ENCODE data around the gene UPF2.
"Not testable (repeated sequence)": the region's sequence is repeated elsewhere in the genome, so short reads cannot be mapped to it uniquely, and the experiment has no call there.

UPF2 gene

GRCh38 chr10:11901833-11902475 is 140.7 kb downstream of the UPF2 start:
- peak; percentile 73 for DNase-seq

- no peak for DNase-seq
Observed at GRCh38 chr10:11901454-11901832, 141.2 kb downstream of the UPF2 start.

GRCh38 chr10:11901036-11901301 is 141.6 kb downstream of the UPF2 start:
- DNase-seq = no peak

GRCh38 chr10:11899067-11899876 is 143.3 kb downstream of the UPF2 start:
- no peak for DNase-seq

GRCh38 chr10:11898372-11899066 is 144.1 kb downstream of the UPF2 start:
- DNase-seq = peak; percentile 91

- no peak for DNase-seq
Observed at GRCh38 chr10:11898033-11898371, 144.6 kb downstream of the UPF2 start.

- peak; percentile 73 for DNase-seq
Observed at GRCh38 chr10:11896549-11897200, 145.9 kb downstream of the UPF2 start.

- DNase-seq = no peak
Observed at GRCh38 chr10:11895598-11895997, 147.0 kb downstream of the UPF2 start.

- no peak for DNase-seq
Observed at GRCh38 chr10:11895108-11895466, 147.5 kb downstream of the UPF2 start.

GRCh38 chr10:11894381-11895107 is 148.1 kb downstream of the UPF2 start:
- DNase-seq = no peak

GRCh38 chr10:11893749-11894278 is 148.8 kb downstream of the UPF2 start:
- DNase-seq = no peak

- DNase-seq = no peak
Observed at GRCh38 chr10:11891776-11892486, 150.7 kb downstream of the UPF2 start.

GRCh38 chr10:11889263-11889662 is 153.3 kb downstream of the UPF2 start:
- DNase-seq = not testable (repeated sequence)

GRCh38 chr10:11887381-11888227 is 155.0 kb downstream of the UPF2 start:
- no peak for DNase-seq

- peak; percentile 61 for DNase-seq
Observed at GRCh38 chr10:11886851-11887250, 155.8 kb downstream of the UPF2 start.

- no peak for DNase-seq
Observed at GRCh38 chr10:11886138-11886474, 156.5 kb downstream of the UPF2 start.

- no peak for DNase-seq
Observed at GRCh38 chr10:11885437-11886137, 157.0 kb downstream of the UPF2 start.

GRCh38 chr10:11884706-11885423 is 157.7 kb downstream of the UPF2 start:
- no peak for DNase-seq

GRCh38 chr10:11882646-11883375 is 159.8 kb downstream of the UPF2 start:
- peak; percentile 89 for DNase-seq
